Ishikawa (cell line): Measurements from ENCODE around the gene SLC6A13.

Source experiments
- CEBPB ChIP-seq: IDR thresholded peaks from 2 replicates; pipeline ENCODE4 v1.6.1; 2012
- EP300 ChIP-seq: IDR thresholded peaks from 2 replicates; pipeline ENCODE4 v1.6.1; 2012; ENCODE audit warnings: borderline replicate concordance
- RAD21 ChIP-seq: IDR thresholded peaks from 2 replicates; pipeline ENCODE4 v1.6.1; 2012; ENCODE audit warnings: low read depth
- REST ChIP-seq: IDR thresholded peaks from 2 replicates; pipeline ENCODE4 v1.6.1; 2012; ENCODE audit warnings: low read depth, mild to moderate bottlenecking
- TAF1 ChIP-seq: IDR thresholded peaks from 2 replicates; pipeline ENCODE4 v1.6.1; 2012; ENCODE audit warnings: low read depth, mild to moderate bottlenecking
- TCF12 ChIP-seq: IDR thresholded peaks from 2 replicates; pipeline ENCODE4 v1.6.1; 2012; ENCODE audit warnings: low read depth
- TEAD4 ChIP-seq: IDR thresholded peaks from 2 replicates; pipeline ENCODE4 v1.6.1; 2012
- YY1 ChIP-seq: IDR thresholded peaks from 2 replicates; pipeline ENCODE4 v1.6.1; 2012; ENCODE audit warnings: low read depth

GRCh38 chr12:225012-225411 is 37.6 kb downstream of the SLC6A13 start:
- no peak for TF ChIP-seq RAD21
- TF ChIP-seq EP300, result no peak
- TF ChIP-seq TAF1, result no peak
- no peak for TF ChIP-seq CEBPB
- no peak for TF ChIP-seq TEAD4
- TF ChIP-seq TCF12, result no peak
- TF ChIP-seq REST, result no peak
- no peak for TF ChIP-seq YY1
